Activated naive CD8-positive, alpha-beta T cell treated with anti-CD3 and anti-CD28 coated beads, Interleukin-2, amount 10 ng/mL, durations not matched to agents 7 days and 5 days (primary cell): Measurements from ENCODE around the gene TNIK. TPM values are rescaled to one million over a fixed set of nuclear protein-coding genes. Genes with fewer than 3 reads are reported as not detected.

Source experiments
- ATAC-seq: fragments of 150-1000 bp; cut with Tn5 transposase; one replicate; pipeline ENCODE4 v1.10.0; 2021; ENCODE audit warnings: low read depth, moderate library complexity
- POLR2A ChIA-PET: fragments of 350-600 bp; sonication (Branson Sonifier 250); formaldehyde crosslinking; loops from one replicate; lab custom pipeline; 2021; ENCODE audit warnings: antibody characterized with exemption; lab: Charles Lee
- DNase-seq: peaks from one replicate; pipeline ENCODE4 v3.0.0; 2021
- H3K27ac Mint-ChIP-seq: one replicate; pipeline ENCODE4 v1.8.0; 2022; ENCODE audit warnings: mild to moderate bottlenecking, mixed read lengths
- H3K27me3 Mint-ChIP-seq: one replicate; pipeline ENCODE4 v1.8.0; 2022; ENCODE audit warnings: mild to moderate bottlenecking, moderate library complexity, mixed read lengths
- H3K36me3 Mint-ChIP-seq: one replicate; pipeline ENCODE4 v1.8.0; 2021; ENCODE audit warnings: mild to moderate bottlenecking, mixed read lengths
- H3K4me1 Mint-ChIP-seq: one replicate; pipeline ENCODE4 v1.8.0; 2021; ENCODE audit warnings: mixed read lengths
- H3K4me3 Mint-ChIP-seq: one replicate; pipeline ENCODE4 v1.8.0; 2022; ENCODE audit warnings: mild to moderate bottlenecking, moderate library complexity, mixed read lengths
- H3K9me3 Mint-ChIP-seq: one replicate; pipeline ENCODE4 v1.8.0; 2021; ENCODE audit warnings: mixed read lengths
- total RNA-seq, 2 experiments: library from RNA; stranded (reverse); gene quantifications; one replicate each; pipeline ENCODE4 v1.2.3, GENCODE V29; 2021

TNIK gene
- total RNA-seq = 10 to 100 TPM; 47.6 to 52.7 TPM

DNA sequence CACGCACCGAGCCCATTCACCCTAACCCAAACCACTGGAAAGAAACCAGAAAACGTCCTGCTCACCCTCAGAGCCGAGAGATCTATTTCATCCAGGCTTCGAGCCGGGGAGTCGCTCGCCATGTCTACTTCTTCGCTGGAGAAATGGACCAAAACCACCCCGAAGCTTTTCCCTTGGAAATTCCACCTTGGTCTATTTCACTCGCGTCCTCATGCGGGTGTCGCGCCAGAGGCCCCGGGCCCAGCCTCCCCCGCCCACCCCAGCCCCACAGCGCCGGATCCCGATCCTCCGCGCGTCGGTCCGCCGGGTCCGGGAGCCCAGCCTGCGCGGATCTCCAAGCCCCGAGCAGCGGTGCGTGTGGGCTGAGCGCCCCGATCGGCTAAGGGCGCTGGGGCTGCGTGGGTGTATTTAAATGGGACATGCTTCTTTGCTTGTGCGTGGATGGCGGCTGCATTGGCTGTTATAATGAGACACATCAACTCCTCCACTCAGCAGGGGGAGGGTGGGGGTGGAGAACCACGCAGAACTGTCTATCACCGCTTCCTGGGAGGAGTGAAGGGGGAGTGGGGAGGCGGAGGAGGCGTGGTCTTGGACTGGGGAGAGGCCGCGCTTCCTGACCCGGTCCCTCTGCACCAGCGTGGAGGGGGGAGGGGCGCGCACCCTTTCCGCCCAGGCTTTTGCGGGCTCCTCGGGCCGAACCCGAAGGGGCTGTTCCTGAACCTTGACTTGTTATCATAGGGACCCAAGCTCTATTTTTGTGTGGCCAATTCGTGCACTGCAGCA lies at the start of gene TNIK:
Gene TNIK, minus strand, starts transcription at position 464 of the 783 bp plus-strand sequence. Its CDS starts 342 bp downstream, at position 122.
- H3K9me3 Mint-ChIP-seq = peaks cover 3% of the 10 kb centered on the region
- H3K4me3 Mint-ChIP-seq = peak within 1 kb of the TSS; percentile 93
- peak; percentile 80 for ATAC-seq
- POLR2A ChIA-PET = interaction anchor here (0.7 to 3.0 kb wide), 9 partner anchors 18 to 1257 kb away, joined by 3 to 12 read pairs (median 5); no protein-coding TSS in a partner anchor
- H3K36me3 Mint-ChIP-seq = peaks cover 7% of the 10 kb centered on the region
- no peaks in the 10 kb centered on the region for H3K27me3 Mint-ChIP-seq
- DNase-seq = peak; percentile 90
- H3K4me1 Mint-ChIP-seq = peaks cover 36% of the 10 kb centered on the region
- peak within 1 kb of the TSS; percentile 91 for H3K27ac Mint-ChIP-seq

DNA sequence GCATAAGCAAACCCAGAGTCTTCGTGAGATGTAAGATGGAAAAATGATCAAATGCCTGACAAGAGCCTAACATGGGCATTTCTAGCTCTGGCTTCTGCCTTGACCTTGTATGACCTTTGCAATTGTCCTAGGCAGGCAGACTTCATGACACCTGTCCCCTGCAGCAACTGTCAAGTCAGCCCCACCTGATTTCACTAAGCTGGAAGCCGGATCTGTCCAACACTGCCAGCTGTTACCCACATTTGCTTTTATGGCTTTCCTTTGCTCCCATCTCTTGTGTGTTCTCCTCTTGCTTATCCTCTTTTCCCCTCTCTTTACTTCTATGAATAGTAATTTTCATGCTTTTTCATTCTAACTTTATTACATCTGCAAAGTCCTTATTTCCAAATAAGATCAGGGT lies 48.5 kb upstream of the TNIK start:
- Mint-ChIP-seq H3K9me3 (peaks cover 1% of the 10 kb centered on the region), H3K27me3 (no peaks in the 10 kb centered on the region), H3K27ac (no peak overlapping the region), H3K4me3 (no peak overlapping the region), H3K36me3 (no peaks in the 10 kb centered on the region), H3K4me1 (no peaks in the 10 kb centered on the region)
- ATAC-seq (no peak), DNase-seq (no peak)
- POLR2A ChIA-PET = no interaction called here

DNA sequence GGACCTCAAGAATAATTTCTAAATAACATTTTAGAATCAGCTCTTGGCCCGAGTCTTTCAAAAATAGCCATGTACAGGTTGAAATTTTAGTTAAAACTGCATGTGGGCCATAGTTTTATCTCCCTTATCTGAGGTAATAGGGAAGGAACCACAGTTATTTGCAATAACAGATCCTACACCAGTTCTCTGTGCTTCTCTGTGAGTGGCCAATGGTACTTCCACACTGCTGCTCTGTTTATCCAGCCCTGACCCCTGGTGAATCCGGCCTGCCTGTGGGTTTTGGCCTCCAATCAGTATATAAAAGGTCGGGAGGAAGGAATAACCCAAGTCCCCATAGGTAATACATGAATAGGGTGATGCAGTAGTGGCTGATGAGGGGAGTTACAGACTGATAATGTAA lies 48.0 kb upstream of the TNIK start:
- ATAC-seq (no peak), DNase-seq (no peak)
- Mint-ChIP-seq H3K27me3 (no peaks in the 10 kb centered on the region), H3K9me3 (peaks cover 1% of the 10 kb centered on the region), H3K36me3 (no peaks in the 10 kb centered on the region), H3K4me3 (no peak overlapping the region), H3K27ac (no peak overlapping the region), H3K4me1 (no peaks in the 10 kb centered on the region)
- POLR2A ChIA-PET = no interaction called here

- H3K4me3 Mint-ChIP-seq = no peak overlapping the region
- H3K27ac Mint-ChIP-seq = no peak overlapping the region
- H3K4me1 Mint-ChIP-seq = no peaks in the 10 kb centered on the region
- no peaks in the 10 kb centered on the region for H3K27me3 Mint-ChIP-seq
- no peaks in the 10 kb centered on the region for H3K36me3 Mint-ChIP-seq
- ATAC-seq = no peak
- DNase-seq = no peak
- POLR2A ChIA-PET = no interaction called here
- peaks cover 1% of the 10 kb centered on the region for H3K9me3 Mint-ChIP-seq
These were observed 46.6 kb upstream of the TNIK start for GRCh38 chr3:171506743-171507319.

DNA sequence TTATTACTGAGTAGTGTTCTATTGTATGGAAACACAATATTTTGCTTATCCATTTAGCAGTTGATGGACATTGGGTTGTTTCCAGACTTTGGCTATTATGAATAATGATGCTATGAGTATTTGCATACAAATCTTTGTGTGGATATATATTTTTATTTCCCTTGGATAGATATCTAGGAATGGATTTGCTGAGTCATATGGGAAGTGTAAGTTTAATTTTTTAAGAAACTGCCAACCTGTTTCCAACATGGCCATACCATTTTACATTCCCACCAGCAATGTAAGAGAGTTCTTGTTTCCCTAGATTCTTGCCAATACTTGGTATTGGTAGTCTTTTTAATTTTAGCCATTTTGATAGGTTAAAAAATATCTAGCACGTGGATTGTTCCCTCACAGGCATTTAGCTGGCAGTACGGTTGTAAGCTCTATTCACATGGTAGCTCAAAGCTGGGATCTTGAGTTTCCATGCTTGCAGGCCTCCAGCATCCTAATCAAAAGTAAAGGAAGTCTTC lies 45.7 kb upstream of the TNIK start:
- no peaks in the 10 kb centered on the region for H3K4me1 Mint-ChIP-seq
- ATAC-seq = no peak
- no peak overlapping the region for H3K4me3 Mint-ChIP-seq
- POLR2A ChIA-PET = no interaction called here
- H3K27me3 Mint-ChIP-seq = no peaks in the 10 kb centered on the region
- DNase-seq = no peak
- H3K27ac Mint-ChIP-seq = no peak overlapping the region
- peaks cover 1% of the 10 kb centered on the region for H3K9me3 Mint-ChIP-seq
- no peaks in the 10 kb centered on the region for H3K36me3 Mint-ChIP-seq

DNA sequence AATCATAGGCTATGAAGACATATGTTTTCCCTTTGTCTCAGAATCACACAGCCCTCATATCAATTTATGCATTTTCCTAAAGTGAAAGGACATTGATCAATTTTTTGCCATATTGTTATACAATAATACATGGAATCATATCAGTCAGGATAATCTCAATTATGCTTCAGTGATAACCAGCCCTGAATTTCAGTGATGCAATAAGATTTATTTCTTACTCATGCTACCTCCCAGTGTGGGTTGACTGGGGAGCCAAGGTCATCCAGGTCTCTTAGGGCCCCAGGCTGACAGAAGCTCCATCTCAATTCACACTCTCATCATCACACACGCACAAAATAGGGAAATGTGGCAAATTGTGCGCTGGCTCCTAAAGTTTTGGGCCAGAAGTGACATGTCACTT lies 44.2 kb upstream of the TNIK start:
- DNase-seq (no peak), ATAC-seq (no peak)
- H3K27me3 Mint-ChIP-seq = no peaks in the 10 kb centered on the region
- no peak overlapping the region for H3K4me3 Mint-ChIP-seq
- no peak overlapping the region for H3K27ac Mint-ChIP-seq
- peaks cover 4% of the 10 kb centered on the region for H3K4me1 Mint-ChIP-seq
- POLR2A ChIA-PET = no interaction called here
- H3K36me3 Mint-ChIP-seq = peaks cover 2% of the 10 kb centered on the region
- H3K9me3 Mint-ChIP-seq = peaks cover 1% of the 10 kb centered on the region

DNA sequence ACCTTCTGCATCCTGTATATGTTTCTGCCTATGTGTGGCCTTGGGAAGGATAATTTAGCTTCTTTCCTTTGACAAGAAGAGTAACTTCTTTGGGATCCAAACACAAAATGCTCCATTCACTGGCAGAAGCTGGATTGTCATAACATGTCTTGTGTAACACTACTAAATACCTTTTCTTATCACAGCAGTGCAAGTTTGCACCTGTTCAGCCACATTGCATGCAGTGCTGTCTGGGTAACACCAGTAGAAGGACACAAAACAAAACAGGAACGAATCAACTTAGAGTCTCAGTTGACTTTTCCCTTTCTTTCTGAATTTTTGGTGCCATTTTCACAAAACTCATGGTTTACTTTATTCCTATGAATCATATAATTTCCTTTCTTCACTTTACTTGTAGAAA lies 43.6 kb upstream of the TNIK start:
- Mint-ChIP-seq H3K9me3 (peaks cover 1% of the 10 kb centered on the region), H3K36me3 (peaks cover 2% of the 10 kb centered on the region), H3K4me3 (no peak overlapping the region), H3K4me1 (peaks cover 4% of the 10 kb centered on the region), H3K27ac (no peak overlapping the region), H3K27me3 (no peaks in the 10 kb centered on the region)
- ATAC-seq (no peak), DNase-seq (no peak)
- POLR2A ChIA-PET = no interaction called here

- no peaks in the 10 kb centered on the region for H3K27me3 Mint-ChIP-seq
- ATAC-seq (no peak), DNase-seq (no peak)
- no peak overlapping the region for H3K4me3 Mint-ChIP-seq
- peaks cover 2% of the 10 kb centered on the region for H3K36me3 Mint-ChIP-seq
- POLR2A ChIA-PET = no interaction called here
- no peaks in the 10 kb centered on the region for H3K9me3 Mint-ChIP-seq
- no peak overlapping the region for H3K27ac Mint-ChIP-seq
- H3K4me1 Mint-ChIP-seq = peaks cover 15% of the 10 kb centered on the region
These were observed 38.7 kb upstream of the TNIK start for GRCh38 chr3:171498921-171499320.

DNA sequence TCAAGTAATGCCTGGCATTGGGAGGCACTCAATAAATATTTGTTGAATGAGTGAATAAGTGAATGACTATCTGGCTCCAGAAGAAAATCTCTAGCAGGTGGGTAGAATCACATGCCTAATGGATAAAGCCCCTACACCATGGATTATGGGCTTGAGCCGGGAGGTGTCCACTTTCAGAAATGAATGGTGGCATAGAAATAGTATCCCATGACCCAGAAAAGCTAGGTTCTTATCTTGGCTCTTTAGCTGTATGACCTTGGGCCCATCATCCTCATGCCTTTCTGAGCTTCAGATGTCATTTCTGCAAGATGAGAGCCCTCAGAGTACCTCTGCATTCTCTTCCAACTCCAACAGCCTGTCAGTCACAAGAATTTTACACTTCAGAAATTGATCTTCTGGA lies 37.3 kb upstream of the TNIK start:
- POLR2A ChIA-PET = no interaction called here
- no peak overlapping the region for H3K27ac Mint-ChIP-seq

DNA sequence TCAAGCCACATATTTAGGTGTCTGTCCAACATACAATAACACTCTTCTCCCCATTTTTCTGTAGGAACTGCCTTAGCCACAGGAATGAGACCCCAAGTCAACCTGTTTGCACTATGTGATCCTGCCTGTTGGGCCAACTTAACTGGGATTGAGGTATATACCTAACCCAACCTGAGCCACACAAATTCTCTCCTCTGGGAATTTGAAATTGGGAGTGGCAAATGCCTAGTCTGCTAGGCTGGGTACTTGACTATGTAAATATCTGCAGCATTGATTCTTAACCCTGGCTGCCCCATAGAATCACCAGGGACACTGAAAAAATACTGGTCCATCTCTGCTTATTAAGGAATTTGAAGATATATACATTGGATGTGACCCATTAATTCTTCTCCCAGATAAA lies 35.2 kb upstream of the TNIK start:
- Mint-ChIP-seq H3K4me3 (no peak overlapping the region), H3K36me3 (peaks cover 4% of the 10 kb centered on the region), H3K27me3 (no peaks in the 10 kb centered on the region), H3K4me1 (peaks cover 35% of the 10 kb centered on the region), H3K9me3 (no peaks in the 10 kb centered on the region), H3K27ac (no peak overlapping the region)
- ATAC-seq (no peak), DNase-seq (no peak)
- POLR2A ChIA-PET = interaction anchor here (1.5 kb wide), 1 partner anchor 35 kb away, joined by 8 read pairs; the partner anchor contains the start of gene TNIK

More for the DNA sequence above, 37.3 kb upstream of the TNIK start:
- Mint-ChIP-seq H3K9me3 (no peaks in the 10 kb centered on the region), H3K36me3 (peaks cover 4% of the 10 kb centered on the region), H3K27me3 (no peaks in the 10 kb centered on the region), H3K4me3 (no peak overlapping the region), H3K4me1 (peaks cover 22% of the 10 kb centered on the region)
- no peak for DNase-seq
- no peak for ATAC-seq

GRCh38 chr3:171494457-171495109 lies 34.4 kb upstream of the TNIK start:
- Mint-ChIP-seq H3K27ac (peak overlapping the region; percentile 86), H3K9me3 (no peaks in the 10 kb centered on the region), H3K4me3 (peak overlapping the region; percentile 18), H3K4me1 (peaks cover 34% of the 10 kb centered on the region), H3K27me3 (no peaks in the 10 kb centered on the region), H3K36me3 (peaks cover 5% of the 10 kb centered on the region)
- POLR2A ChIA-PET = interaction anchor here (1.5 kb wide), 1 partner anchor 34 kb away, joined by 8 read pairs; the partner anchor contains the start of gene TNIK
- no peak for DNase-seq
- peak; percentile 74 for ATAC-seq

- H3K4me3 Mint-ChIP-seq = peak overlapping the region; percentile 77
- H3K9me3 Mint-ChIP-seq = no peaks in the 10 kb centered on the region
- no peaks in the 10 kb centered on the region for H3K27me3 Mint-ChIP-seq
- peaks cover 4% of the 10 kb centered on the region for H3K36me3 Mint-ChIP-seq
- peak overlapping the region; percentile 83 for H3K27ac Mint-ChIP-seq
- DNase-seq = no peak
- POLR2A ChIA-PET = interaction anchor here (0.6 to 1.3 kb wide), 5 partner anchors 11 to 236 kb away, joined by 3 to 12 read pairs (median 3); partner anchors contain the start of gene TNIK
- ATAC-seq = peak; percentile 47
- H3K4me1 Mint-ChIP-seq = peaks cover 33% of the 10 kb centered on the region
These were observed 31.2 kb upstream of the TNIK start for GRCh38 chr3:171491361-171491760.

DNA sequence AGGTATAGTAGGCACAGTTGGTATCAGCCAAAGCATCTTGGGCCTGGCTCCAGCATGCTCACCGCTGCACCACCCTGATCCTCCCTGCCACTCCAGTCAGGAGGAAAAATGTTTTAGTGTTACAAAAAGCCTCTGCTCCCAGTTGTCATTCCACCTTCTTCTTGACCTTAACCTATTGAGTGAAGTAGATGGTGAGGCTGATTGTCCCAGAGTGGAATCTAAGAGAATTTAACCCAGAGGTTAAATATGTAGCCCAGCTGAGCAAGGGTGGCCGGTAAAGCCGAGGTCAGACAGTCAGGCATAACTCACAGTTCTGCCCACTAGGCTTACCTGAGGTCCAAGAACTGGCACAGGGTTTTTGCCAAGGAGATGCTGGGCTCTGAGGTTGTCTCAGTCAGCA lies 30.7 kb upstream of the TNIK start:
- Mint-ChIP-seq H3K36me3 (peaks cover 4% of the 10 kb centered on the region), H3K9me3 (no peaks in the 10 kb centered on the region), H3K27ac (peak overlapping the region; percentile 83), H3K4me1 (peaks cover 33% of the 10 kb centered on the region), H3K4me3 (peak overlapping the region; percentile 77), H3K27me3 (no peaks in the 10 kb centered on the region)
- POLR2A ChIA-PET = interaction anchor here (1.3 kb wide), 1 partner anchor 31 kb away, joined by 12 read pairs; the partner anchor contains the start of gene TNIK
- no peak for ATAC-seq
- DNase-seq = no peak
